Measurements from ENCODE around the gene STK10. TPM values are rescaled to one million over a fixed set of nuclear protein-coding genes. Genes with fewer than 3 reads are reported as not detected.

STK10 gene
- polyA plus RNA-seq, 1 of the 3 experiments (the other 2 are of a cell fraction), result 11.0 TPM

DNA sequence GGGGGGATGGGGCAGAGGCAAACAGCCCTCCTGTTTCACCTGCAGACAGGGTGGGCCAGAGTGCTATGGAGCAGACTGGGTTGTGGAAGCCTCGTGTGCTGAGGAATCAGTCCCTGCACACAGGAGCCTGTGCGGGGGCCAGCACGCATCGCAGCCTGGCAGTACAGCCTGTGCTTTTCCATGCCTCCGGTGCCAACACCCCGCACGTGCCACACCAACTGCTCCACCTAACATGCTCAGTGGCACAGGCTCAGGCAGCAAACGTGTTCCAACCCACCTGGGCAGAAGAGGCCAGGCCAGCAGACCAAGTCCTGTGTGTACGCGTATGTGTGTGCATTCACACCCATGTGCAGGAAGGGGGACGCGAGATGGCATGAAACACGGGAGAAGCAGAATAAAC, 144.2 kb downstream of the STK10 start:
- DNase-seq, result no peak
- no peaks in the 10 kb centered on the region for H3F3A ChIP-seq (replicated peaks; ENCODE audit: insufficient read depth)
- no peaks in the 10 kb centered on the region for H3K4me1 ChIP-seq (ENCODE audit: control insufficient read depth in 1 of 2, insufficient read depth in 2 of 2, low read depth in 1 of 2, low read length in 1 of 2)
- H3K9ac ChIP-seq, result no peak overlapping the region
- no peak overlapping the region for H2AFZ ChIP-seq (ENCODE audit: low read depth)
- TF ChIP-seq POLR2AphosphoS5 (IDR thresholded peaks at IDR 0.05; ENCODE audit: low read depth, low read length), result no peak
- TF ChIP-seq JUND (IDR thresholded peaks at IDR 0.05), result no peak
- TF ChIP-seq NRF1 (IDR thresholded peaks at IDR 0.05; ENCODE audit: low read depth, low read length), result no peak
- no peak for TF ChIP-seq EZH2phosphoT487 (IDR thresholded peaks at IDR 0.05; ENCODE audit: borderline replicate concordance, low read depth)
- TF ChIP-seq RAD21 (IDR thresholded peaks at IDR 0.05; ENCODE audit: low read length), result no peak
- TF ChIP-seq, protein P1, sequence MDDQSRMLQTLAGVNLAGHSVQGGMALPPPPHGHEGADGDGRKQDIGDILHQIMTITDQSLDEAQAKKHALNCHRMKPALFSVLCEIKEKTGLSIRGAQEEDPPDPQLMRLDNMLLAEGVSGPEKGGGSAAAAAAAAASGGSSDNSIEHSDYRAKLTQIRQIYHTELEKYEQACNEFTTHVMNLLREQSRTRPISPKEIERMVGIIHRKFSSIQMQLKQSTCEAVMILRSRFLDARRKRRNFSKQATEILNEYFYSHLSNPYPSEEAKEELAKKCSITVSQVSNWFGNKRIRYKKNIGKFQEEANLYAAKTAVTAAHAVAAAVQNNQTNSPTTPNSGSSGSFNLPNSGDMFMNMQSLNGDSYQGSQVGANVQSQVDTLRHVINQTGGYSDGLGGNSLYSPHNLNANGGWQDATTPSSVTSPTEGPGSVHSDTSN (IDR thresholded peaks at IDR 0.05), result no peak
- TF ChIP-seq GATA2 (CRISPR knock-in tag; IDR thresholded peaks at IDR 0.05), result no peak
- TF ChIP-seq, protein P2, sequence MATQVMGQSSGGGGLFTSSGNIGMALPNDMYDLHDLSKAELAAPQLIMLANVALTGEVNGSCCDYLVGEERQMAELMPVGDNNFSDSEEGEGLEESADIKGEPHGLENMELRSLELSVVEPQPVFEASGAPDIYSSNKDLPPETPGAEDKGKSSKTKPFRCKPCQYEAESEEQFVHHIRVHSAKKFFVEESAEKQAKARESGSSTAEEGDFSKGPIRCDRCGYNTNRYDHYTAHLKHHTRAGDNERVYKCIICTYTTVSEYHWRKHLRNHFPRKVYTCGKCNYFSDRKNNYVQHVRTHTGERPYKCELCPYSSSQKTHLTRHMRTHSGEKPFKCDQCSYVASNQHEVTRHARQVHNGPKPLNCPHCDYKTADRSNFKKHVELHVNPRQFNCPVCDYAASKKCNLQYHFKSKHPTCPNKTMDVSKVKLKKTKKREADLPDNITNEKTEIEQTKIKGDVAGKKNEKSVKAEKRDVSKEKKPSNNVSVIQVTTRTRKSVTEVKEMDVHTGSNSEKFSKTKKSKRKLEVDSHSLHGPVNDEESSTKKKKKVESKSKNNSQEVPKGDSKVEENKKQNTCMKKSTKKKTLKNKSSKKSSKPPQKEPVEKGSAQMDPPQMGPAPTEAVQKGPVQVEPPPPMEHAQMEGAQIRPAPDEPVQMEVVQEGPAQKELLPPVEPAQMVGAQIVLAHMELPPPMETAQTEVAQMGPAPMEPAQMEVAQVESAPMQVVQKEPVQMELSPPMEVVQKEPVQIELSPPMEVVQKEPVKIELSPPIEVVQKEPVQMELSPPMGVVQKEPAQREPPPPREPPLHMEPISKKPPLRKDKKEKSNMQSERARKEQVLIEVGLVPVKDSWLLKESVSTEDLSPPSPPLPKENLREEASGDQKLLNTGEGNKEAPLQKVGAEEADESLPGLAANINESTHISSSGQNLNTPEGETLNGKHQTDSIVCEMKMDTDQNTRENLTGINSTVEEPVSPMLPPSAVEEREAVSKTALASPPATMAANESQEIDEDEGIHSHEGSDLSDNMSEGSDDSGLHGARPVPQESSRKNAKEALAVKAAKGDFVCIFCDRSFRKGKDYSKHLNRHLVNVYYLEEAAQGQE (IDR thresholded peaks at IDR 0.05; ENCODE audit: low read depth, low read length), result no peak
- TF ChIP-seq CHD2 (IDR thresholded peaks at IDR 0.05; ENCODE audit: low read length, partially characterized antibody), result no peak
- TF ChIP-seq RXRA (IDR thresholded peaks at IDR 0.05; ENCODE audit: borderline replicate concordance, low read depth), result no peak
- TF ChIP-seq, protein P3, sequence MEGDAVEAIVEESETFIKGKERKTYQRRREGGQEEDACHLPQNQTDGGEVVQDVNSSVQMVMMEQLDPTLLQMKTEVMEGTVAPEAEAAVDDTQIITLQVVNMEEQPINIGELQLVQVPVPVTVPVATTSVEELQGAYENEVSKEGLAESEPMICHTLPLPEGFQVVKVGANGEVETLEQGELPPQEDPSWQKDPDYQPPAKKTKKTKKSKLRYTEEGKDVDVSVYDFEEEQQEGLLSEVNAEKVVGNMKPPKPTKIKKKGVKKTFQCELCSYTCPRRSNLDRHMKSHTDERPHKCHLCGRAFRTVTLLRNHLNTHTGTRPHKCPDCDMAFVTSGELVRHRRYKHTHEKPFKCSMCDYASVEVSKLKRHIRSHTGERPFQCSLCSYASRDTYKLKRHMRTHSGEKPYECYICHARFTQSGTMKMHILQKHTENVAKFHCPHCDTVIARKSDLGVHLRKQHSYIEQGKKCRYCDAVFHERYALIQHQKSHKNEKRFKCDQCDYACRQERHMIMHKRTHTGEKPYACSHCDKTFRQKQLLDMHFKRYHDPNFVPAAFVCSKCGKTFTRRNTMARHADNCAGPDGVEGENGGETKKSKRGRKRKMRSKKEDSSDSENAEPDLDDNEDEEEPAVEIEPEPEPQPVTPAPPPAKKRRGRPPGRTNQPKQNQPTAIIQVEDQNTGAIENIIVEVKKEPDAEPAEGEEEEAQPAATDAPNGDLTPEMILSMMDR (IDR thresholded peaks at IDR 0.05), result no peak
- TF ChIP-seq, protein P4, sequence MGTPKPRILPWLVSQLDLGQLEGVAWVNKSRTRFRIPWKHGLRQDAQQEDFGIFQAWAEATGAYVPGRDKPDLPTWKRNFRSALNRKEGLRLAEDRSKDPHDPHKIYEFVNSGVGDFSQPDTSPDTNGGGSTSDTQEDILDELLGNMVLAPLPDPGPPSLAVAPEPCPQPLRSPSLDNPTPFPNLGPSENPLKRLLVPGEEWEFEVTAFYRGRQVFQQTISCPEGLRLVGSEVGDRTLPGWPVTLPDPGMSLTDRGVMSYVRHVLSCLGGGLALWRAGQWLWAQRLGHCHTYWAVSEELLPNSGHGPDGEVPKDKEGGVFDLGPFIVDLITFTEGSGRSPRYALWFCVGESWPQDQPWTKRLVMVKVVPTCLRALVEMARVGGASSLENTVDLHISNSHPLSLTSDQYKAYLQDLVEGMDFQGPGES (IDR thresholded peaks at IDR 0.05; ENCODE audit: low read depth, low read length), result no peak
- no peak for TF ChIP-seq SIN3A (IDR thresholded peaks at IDR 0.05; ENCODE audit: borderline replicate concordance, low read depth, low read length)
- no peak for TF ChIP-seq RFX5 (IDR thresholded peaks at IDR 0.05; ENCODE audit: low read length)
- TF ChIP-seq, protein P5, sequence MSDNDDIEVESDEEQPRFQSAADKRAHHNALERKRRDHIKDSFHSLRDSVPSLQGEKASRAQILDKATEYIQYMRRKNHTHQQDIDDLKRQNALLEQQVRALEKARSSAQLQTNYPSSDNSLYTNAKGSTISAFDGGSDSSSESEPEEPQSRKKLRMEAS (IDR thresholded peaks at IDR 0.05; ENCODE audit: low read depth), result no peak
- no peak for TF ChIP-seq EP300 (IDR thresholded peaks at IDR 0.05; ENCODE audit: borderline replicate concordance in 1 of 2, low read depth in 1 of 2, low read length in 1 of 2)
- no peak for TF ChIP-seq FOXJ3 (CRISPR knock-in tag; IDR thresholded peaks at IDR 0.05)
- TF ChIP-seq GABPA (IDR thresholded peaks at IDR 0.05; ENCODE audit: low read depth), result no peak
- TF ChIP-seq, protein P6, sequence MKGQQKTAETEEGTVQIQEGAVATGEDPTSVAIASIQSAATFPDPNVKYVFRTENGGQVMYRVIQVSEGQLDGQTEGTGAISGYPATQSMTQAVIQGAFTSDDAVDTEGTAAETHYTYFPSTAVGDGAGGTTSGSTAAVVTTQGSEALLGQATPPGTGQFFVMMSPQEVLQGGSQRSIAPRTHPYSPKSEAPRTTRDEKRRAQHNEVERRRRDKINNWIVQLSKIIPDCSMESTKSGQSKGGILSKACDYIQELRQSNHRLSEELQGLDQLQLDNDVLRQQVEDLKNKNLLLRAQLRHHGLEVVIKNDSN (IDR thresholded peaks at IDR 0.05; ENCODE audit: borderline replicate concordance, low read depth), result no peak
- TF ChIP-seq MEF2A (IDR thresholded peaks at IDR 0.05; ENCODE audit: borderline replicate concordance, low read depth), result no peak
- no peak overlapping the region for H3K4me3 ChIP-seq (ENCODE audit: low read depth in 2 of 2, low read length in 1 of 2)
- no peak overlapping the region for H3K4me2 ChIP-seq
- POLR2A ChIA-PET, result no interaction called here
- 96% methylated on average over 4 of the region's 13 CpGs for WGBS (ENCODE audit: low lambda C conversion rate)
- H3K36me3 ChIP-seq (replicated peaks in 1 of 2; ENCODE audit: control insufficient read depth in 1 of 2, insufficient read depth in 2 of 2, low read length in 1 of 2), result peaks cover 7 to 10% of the 10 kb centered on the region in 2 experiments
- H4K20me1 ChIP-seq (ENCODE audit: insufficient read depth), result no peaks in the 10 kb centered on the region
- H3K9me2 ChIP-seq, result no peaks in the 10 kb centered on the region
- CTCF ChIA-PET, result interaction anchor here (1.0 to 1.1 kb wide), 2 partner anchors 134 to 625 kb away, joined by 3 to 4 read pairs; partner anchors contain the start of gene FGF18
- H3K79me2 ChIP-seq (ENCODE audit: insufficient read depth), result no peaks in the 10 kb centered on the region
- H3K27me3 ChIP-seq (ENCODE audit: insufficient read depth), result no peaks in the 10 kb centered on the region
- H3K27ac ChIP-seq (ENCODE audit: low read depth in 2 of 2, low read length in 1 of 2), result no peak overlapping the region
- H3K9me3 ChIP-seq, result no peaks in the 10 kb centered on the region
